SK-N-SH (cell line): ENCODE data around the gene NSD2. TPM values are rescaled to one million over a fixed set of nuclear protein-coding genes. Genes with fewer than 3 reads are reported as not detected.

ENCODE experiments used
- CTCF ChIA-PET: fragments of 300-600, 350-600 bp; formaldehyde crosslinking; extraction: SDS; loops from one replicate; lab custom pipeline; 2021; lab: Yijun Ruan, JAX
- POLR2A ChIA-PET: fragments of 350-600 bp; sonication (Branson Sonifier 250); formaldehyde crosslinking; extraction: SDS; loops from one replicate; lab custom pipeline; 2020; ENCODE audit warnings: antibody characterized with exemption, inconsistent platforms; lab: Yijun Ruan, JAX
- DNase-seq: peaks from one replicate; pipeline ENCODE4 v3.0.0; 2012
- H2AFZ ChIP-seq: fragments of 200-600 bp; sonication (generic); 2 replicates; pipeline ENCODE4 v1.8.1; 2016; ENCODE audit warnings: antibody characterized with exemption, mild to moderate bottlenecking, low read depth
- H3F3A ChIP-seq: fragments of 200-600 bp; sonication (generic); replicated peaks from 2 replicates; pipeline ENCODE3; 2016; ENCODE audit warnings: antibody characterized with exemption, mild to moderate bottlenecking; ENCODE audit not compliant: insufficient read depth
- H3K27ac ChIP-seq, 2 experiments: fragments of 200-500 bp in 1 of 2; fragments of 200-600 bp in 1 of 2; sonication (Bioruptor generic) in 1 of 2; sonication (generic), shearing (Covaris generic) in 1 of 2; 2 replicates each; pipeline versions ENCODE4 v1.5.1 to v1.6.1; 2014 to 2016; ENCODE audit warnings: low read depth in 2 of 2, inconsistent platforms in 1 of 2, low read length in 1 of 2, mild to moderate bottlenecking in 1 of 2, mixed read lengths in 1 of 2
- H3K27me3 ChIP-seq: fragments of 200-600 bp; sonication (generic), shearing (Covaris generic); 2 replicates; pipeline ENCODE4 v1.6.1; 2016; ENCODE audit warnings: mixed run types; ENCODE audit not compliant: insufficient read depth
- H3K36me3 ChIP-seq, 2 experiments: fragments of 200-500 bp in 1 of 2; fragments of 200-600 bp in 1 of 2; sonication (Bioruptor generic) in 1 of 2; sonication (generic) in 1 of 2; replicated peaks in 1 of 2; 2 replicates each; pipeline versions ENCODE3 to v1.5.1; 2014 to 2016; ENCODE audit warnings: low read length in 1 of 2, mild to moderate bottlenecking in 1 of 2; ENCODE audit not compliant: insufficient read depth in 2 of 2, control insufficient read depth in 1 of 2
- H3K4me1 ChIP-seq, 2 experiments: fragments of 200-500 bp in 1 of 2; fragments of 200-600 bp in 1 of 2; sonication (Bioruptor generic) in 1 of 2; sonication (generic), shearing (Covaris generic) in 1 of 2; 2 replicates each; pipeline versions ENCODE4 v1.5.1 to v1.6.1; 2014 to 2016; ENCODE audit warnings: low read depth in 1 of 2, low read length in 1 of 2, mixed run types in 1 of 2; ENCODE audit not compliant: insufficient read depth in 2 of 2, control insufficient read depth in 1 of 2
- H3K4me2 ChIP-seq: fragments of 200-600 bp; sonication (generic), shearing (Covaris generic); 2 replicates; pipeline ENCODE4 v1.6.1; 2017; ENCODE audit warnings: mixed run types
- H3K4me3 ChIP-seq, 2 experiments: fragments of 200-500 bp in 1 of 2; fragments of 200-600 bp in 1 of 2; sonication (Bioruptor generic) in 1 of 2; sonication (generic), shearing (Covaris generic) in 1 of 2; 2 replicates each; pipeline versions ENCODE4 v1.5.1 to v1.8.1; 2014 to 2016; ENCODE audit warnings: low read depth in 2 of 2, inconsistent platforms in 1 of 2, low read length in 1 of 2, mild to moderate bottlenecking in 1 of 2, mixed read lengths in 1 of 2, moderate library complexity in 1 of 2
- H3K79me2 ChIP-seq: fragments of 200-600 bp; sonication (generic); 2 replicates; pipeline ENCODE4 v1.8.1; 2017; ENCODE audit warnings: mild to moderate bottlenecking; ENCODE audit not compliant: insufficient read depth
- H3K9ac ChIP-seq: fragments of 200-600 bp; sonication (generic); 2 replicates; pipeline ENCODE4 v1.6.1; 2017; ENCODE audit warnings: mixed run types
- H3K9me2 ChIP-seq: fragments of 200-600 bp; sonication (generic); 2 replicates; pipeline ENCODE4 v1.6.1; 2017; ENCODE audit warnings: mixed run types
- H3K9me3 ChIP-seq: fragments of 200-600 bp; sonication (generic); 2 replicates; pipeline ENCODE4 v1.6.1; 2017; ENCODE audit warnings: mixed run types, mild to moderate bottlenecking, moderate library complexity
- H4K20me1 ChIP-seq: fragments of 200-600 bp; sonication (generic); 2 replicates; pipeline ENCODE4 v1.6.1; 2017; ENCODE audit warnings: mild to moderate bottlenecking, mixed run types; ENCODE audit not compliant: insufficient read depth
- CHD2 ChIP-seq: fragments of 150-350 bp; IDR thresholded peaks from 2 replicates; pipeline ENCODE4 v1.6.1; 2018; ENCODE audit warnings: low read length; ENCODE audit not compliant: partially characterized antibody
- CTCF ChIP-seq: fragments of 200-600 bp; sonication (generic); IDR thresholded peaks from 2 replicates; pipeline ENCODE4 v1.6.1; 2017; ENCODE audit warnings: antibody characterized with exemption, mild to moderate bottlenecking, moderate library complexity
- ELF1 ChIP-seq: IDR thresholded peaks from 2 replicates; pipeline ENCODE4 v1.4.0; 2012
- EP300 ChIP-seq, 2 experiments: IDR thresholded peaks; 2 replicates each; pipeline versions ENCODE4 v1.4.0 to v1.6.1; 2012; ENCODE audit warnings: borderline replicate concordance in 1 of 2, low read depth in 1 of 2, low read length in 1 of 2
- EZH2phosphoT487 ChIP-seq: fragments of 200-600 bp; sonication (generic); IDR thresholded peaks from 2 replicates; pipeline ENCODE4 v1.6.1; 2017; ENCODE audit warnings: low read depth, mixed run types, mild to moderate bottlenecking, antibody characterized with exemption, moderate library complexity, borderline replicate concordance
- FOSL2 ChIP-seq: IDR thresholded peaks from 2 replicates; pipeline ENCODE4 v1.4.0; 2012; ENCODE audit warnings: low read depth, mild to moderate bottlenecking, moderate library complexity, borderline replicate concordance
- FOXJ3 ChIP-seq: sonication (generic); formaldehyde crosslinking; IDR thresholded peaks from 2 replicates; pipeline ENCODE4 v1.5.1; 2020; ENCODE audit warnings: mild to moderate bottlenecking, missing genetic modification reagents
- GATA2 ChIP-seq: sonication (generic); formaldehyde crosslinking; IDR thresholded peaks from 2 replicates; pipeline ENCODE4 v1.5.0; 2020; ENCODE audit warnings: mild to moderate bottlenecking, missing genetic modification reagents
- IRF3 ChIP-seq: fragments of 150-350 bp; IDR thresholded peaks from 2 replicates; pipeline ENCODE4 v1.6.1; 2016; ENCODE audit warnings: mild to moderate bottlenecking, low read depth, low read length
- MAX ChIP-seq: IDR thresholded peaks from 2 replicates; pipeline ENCODE4 v1.4.0; 2012; ENCODE audit warnings: low read depth
- MXI1 ChIP-seq: IDR thresholded peaks from 2 replicates; pipeline ENCODE4 v1.6.1; 2012; ENCODE audit warnings: mild to moderate bottlenecking, low read depth, low read length, improper control_type of control experiment
- NFIC ChIP-seq: IDR thresholded peaks from 2 replicates; pipeline ENCODE4 v1.4.0; 2012; ENCODE audit warnings: borderline replicate concordance
- PBX3 ChIP-seq: IDR thresholded peaks from 2 replicates; pipeline ENCODE4; 2012
- POLR2AphosphoS5 ChIP-seq: IDR thresholded peaks from 2 replicates; pipeline ENCODE4 v1.6.1; 2012; ENCODE audit warnings: low read depth, low read length
- RCOR1 ChIP-seq: fragments of 150-350 bp; IDR thresholded peaks from 2 replicates; pipeline ENCODE4 v1.6.1; 2017; ENCODE audit warnings: antibody characterized with exemption, low read length
- RXRA ChIP-seq: IDR thresholded peaks from 2 replicates; pipeline ENCODE4 v1.4.0; 2012; ENCODE audit warnings: low read depth, mild to moderate bottlenecking, borderline replicate concordance
- SIN3A ChIP-seq: IDR thresholded peaks from 2 replicates; pipeline ENCODE4 v1.6.1; 2012; ENCODE audit warnings: low read depth, mild to moderate bottlenecking, low read length, moderate library complexity, borderline replicate concordance
- USF1 ChIP-seq: IDR thresholded peaks from 2 replicates; pipeline ENCODE4 v1.4.0; 2012; ENCODE audit warnings: low read depth, borderline replicate concordance
- USF2 ChIP-seq: fragments of 150-350 bp; IDR thresholded peaks from 2 replicates; pipeline ENCODE4 v1.6.1; 2017; ENCODE audit warnings: antibody characterized with exemption, low read length, low read depth, borderline replicate concordance
- WGBS: methylation state at CpG from one replicate; pipeline ENCODE4 v1.1.6; 2017; ENCODE audit warnings: low lambda C conversion rate; 5-methylcytosine and 5-hydroxymethylcytosine counted together
- polyA plus RNA-seq, 3 experiments: library from polyadenylated mRNA; depleted of rRNA; stranded (reverse); fragments of >200 nt; gene quantifications; 2 replicates each; pipeline ENCODE4 v1.2.3, GENCODE V29; 2012

The NSD2 gene
- polyA plus RNA-seq, 1 of the 3 experiments (the other 2 are of a cell fraction), result 34.2 TPM

GRCh38 chr4:1855333-1856070 lies 15.7 kb upstream of the NSD2 start (continued):
- TF ChIP-seq USF2, result no peak
- TF ChIP-seq NFIC, result no peak
- no peak for TF ChIP-seq FOSL2

- H3K27me3 ChIP-seq, result no peaks in the 10 kb centered on the region
- H3K4me3 ChIP-seq, result peak within 1 kb of the TSS; percentile 76 to 81
- peaks cover 7% of the 10 kb centered on the region for H3F3A ChIP-seq
- WGBS, result 0% methylated on average over 16 of the region's 107 CpGs
- no peaks in the 10 kb centered on the region for H3K9me3 ChIP-seq
- peak within 1 kb of the TSS; percentile 91; the same call in 1 of the 2 replicates for H2AFZ ChIP-seq
- peak; percentile 98 for DNase-seq
- ChIA-PET POLR2A (interaction anchor here (2.2 kb wide), 1 partner anchor 14 kb away, joined by 11 read pairs; the partner anchor contains the start of gene NSD2), CTCF (interaction anchor here (0.7 to 5.0 kb wide), 11 partner anchors 10 to 547 kb away, joined by 3 to 25 read pairs (median 5); partner anchors contain the start of genes FGFR3 and NSD2)
- no peaks in the 10 kb centered on the region for H3K9me2 ChIP-seq
- H3K4me2 ChIP-seq, result peak within 1 kb of the TSS; percentile 100
- H4K20me1 ChIP-seq, result peaks cover 25% of the 10 kb centered on the region; the same call in 1 of the 2 replicates
- peak within 1 kb of the TSS; percentile 89 for H3K9ac ChIP-seq
- peaks cover 2 to 4% of the 10 kb centered on the region in 2 experiments for H3K36me3 ChIP-seq
- peaks cover 66% of the 10 kb centered on the region for H3K79me2 ChIP-seq
- peak within 1 kb of the TSS; percentile 74 to 83 for H3K27ac ChIP-seq
- peaks cover 0 to 13% of the 10 kb centered on the region in 2 experiments; a peak in 1 of 4 replicates for H3K4me1 ChIP-seq
- TF ChIP-seq EP300 (IDR thresholded peaks at IDR 0.05; ENCODE audit: borderline replicate concordance in 1 of 2, low read depth in 1 of 2, low read length in 1 of 2), result no peak
- no peak for TF ChIP-seq EZH2phosphoT487
- no peak for TF ChIP-seq USF1
- peak; percentile 93 for TF ChIP-seq CHD2
- peak; percentile 34 for TF ChIP-seq CTCF
- no peak for TF ChIP-seq RXRA
- TF ChIP-seq IRF3, result no peak
- peak; percentile 83 for TF ChIP-seq POLR2AphosphoS5
- TF ChIP-seq SIN3A, result 0 out of 2 replicates have a peak, but pooled peaks have one; percentile 41
- no peak for TF ChIP-seq PBX3
- no peak for TF ChIP-seq FOXJ3 (CRISPR knock-in tag)
- TF ChIP-seq ELF1, result peak; percentile 88
- peak; percentile 73 for TF ChIP-seq MXI1
- TF ChIP-seq MAX, result peak; percentile 70
- TF ChIP-seq GATA2 (CRISPR knock-in tag), result no peak
- TF ChIP-seq RCOR1, result peak; percentile 25; the same call in 1 of the 2 replicates
Measured at GRCh38 chr4:1856071-1856942, 14.9 kb upstream of the NSD2 start, which contains the start of gene LETM1. Gene LETM1, minus strand, starts transcription at chr4:1856156. Its CDS starts 206 bp downstream, at chr4:1855950.
